Testis (tissue), 2 donors: ENCODE measurements around the gene RAB27A.

ENCODE experiments used
- POLR2A ChIP-seq: fragments of 450-650 bp; IDR thresholded peaks from one replicate; pipeline ENCODE4 v1.6.1; 2017; ENCODE audit warnings: antibody characterized with exemption, mild to moderate bottlenecking, moderate library complexity
- TF ChIP-seq, protein P1 (sequence below), 3 experiments: fragments of 450-650 bp in 2 of 3; fragments of 200-600 bp in 1 of 3; sonication (generic) in 1 of 3; IDR thresholded peaks; one replicate each; pipeline ENCODE4 v1.5.1; 2016 to 2019; ENCODE audit warnings: antibody characterized with exemption in 3 of 3, mild to moderate bottlenecking in 2 of 3, moderate library complexity in 1 of 3

DNA sequence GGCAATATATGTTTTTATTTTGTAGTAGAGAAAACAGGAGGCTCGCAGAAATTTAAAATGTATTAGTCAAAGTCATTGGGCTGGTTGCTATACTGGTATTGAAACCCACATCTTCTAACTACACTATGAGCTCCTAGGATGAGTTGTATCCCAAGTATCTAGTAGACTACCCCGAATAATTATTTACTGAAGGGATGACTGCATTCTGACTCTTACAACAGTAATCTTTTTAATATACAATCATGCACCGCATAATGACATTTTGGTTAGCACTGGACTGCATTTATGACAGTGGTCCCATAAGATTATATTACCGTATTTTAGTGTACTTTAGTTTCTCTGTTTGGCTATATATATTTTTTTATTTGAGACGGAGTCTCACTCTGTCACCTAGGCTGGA lies 44.8 kb upstream of the RAB27A start:
- TF ChIP-seq, protein P1, sequence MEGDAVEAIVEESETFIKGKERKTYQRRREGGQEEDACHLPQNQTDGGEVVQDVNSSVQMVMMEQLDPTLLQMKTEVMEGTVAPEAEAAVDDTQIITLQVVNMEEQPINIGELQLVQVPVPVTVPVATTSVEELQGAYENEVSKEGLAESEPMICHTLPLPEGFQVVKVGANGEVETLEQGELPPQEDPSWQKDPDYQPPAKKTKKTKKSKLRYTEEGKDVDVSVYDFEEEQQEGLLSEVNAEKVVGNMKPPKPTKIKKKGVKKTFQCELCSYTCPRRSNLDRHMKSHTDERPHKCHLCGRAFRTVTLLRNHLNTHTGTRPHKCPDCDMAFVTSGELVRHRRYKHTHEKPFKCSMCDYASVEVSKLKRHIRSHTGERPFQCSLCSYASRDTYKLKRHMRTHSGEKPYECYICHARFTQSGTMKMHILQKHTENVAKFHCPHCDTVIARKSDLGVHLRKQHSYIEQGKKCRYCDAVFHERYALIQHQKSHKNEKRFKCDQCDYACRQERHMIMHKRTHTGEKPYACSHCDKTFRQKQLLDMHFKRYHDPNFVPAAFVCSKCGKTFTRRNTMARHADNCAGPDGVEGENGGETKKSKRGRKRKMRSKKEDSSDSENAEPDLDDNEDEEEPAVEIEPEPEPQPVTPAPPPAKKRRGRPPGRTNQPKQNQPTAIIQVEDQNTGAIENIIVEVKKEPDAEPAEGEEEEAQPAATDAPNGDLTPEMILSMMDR (IDR thresholded peaks at IDR 0.05) = no peak
- no peak for TF ChIP-seq POLR2A
